HG03175 (cell line): ENCODE data around the gene ZBTB2.
A peak's percentile ranks its signal among the peaks of the same experiment; 100 is the strongest.

ENCODE experiments used
- ATAC-seq: cut with Tn5 transposase; IDR thresholded peaks from one replicate; pipeline ENCODE4 v1.9.1; 2021; ENCODE audit warnings: mild to moderate bottlenecking, moderate library complexity; ENCODE audit not compliant: unreplicated experiment

The ZBTB2 gene, protein sequence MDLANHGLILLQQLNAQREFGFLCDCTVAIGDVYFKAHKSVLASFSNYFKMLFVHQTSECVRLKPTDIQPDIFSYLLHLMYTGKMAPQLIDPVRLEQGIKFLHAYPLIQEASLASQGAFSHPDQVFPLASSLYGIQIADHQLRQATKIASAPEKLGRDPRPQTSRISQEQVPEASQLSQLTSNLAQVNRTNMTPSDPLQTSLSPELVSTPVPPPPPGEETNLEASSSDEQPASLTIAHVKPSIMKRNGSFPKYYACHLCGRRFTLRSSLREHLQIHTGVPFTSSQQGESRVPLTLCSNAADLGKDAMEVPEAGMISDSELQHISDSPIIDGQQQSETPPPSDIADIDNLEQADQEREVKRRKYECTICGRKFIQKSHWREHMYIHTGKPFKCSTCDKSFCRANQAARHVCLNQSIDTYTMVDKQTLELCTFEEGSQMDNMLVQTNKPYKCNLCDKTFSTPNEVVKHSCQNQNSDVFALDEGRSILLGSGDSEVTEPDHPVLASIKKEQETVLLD

DNA sequence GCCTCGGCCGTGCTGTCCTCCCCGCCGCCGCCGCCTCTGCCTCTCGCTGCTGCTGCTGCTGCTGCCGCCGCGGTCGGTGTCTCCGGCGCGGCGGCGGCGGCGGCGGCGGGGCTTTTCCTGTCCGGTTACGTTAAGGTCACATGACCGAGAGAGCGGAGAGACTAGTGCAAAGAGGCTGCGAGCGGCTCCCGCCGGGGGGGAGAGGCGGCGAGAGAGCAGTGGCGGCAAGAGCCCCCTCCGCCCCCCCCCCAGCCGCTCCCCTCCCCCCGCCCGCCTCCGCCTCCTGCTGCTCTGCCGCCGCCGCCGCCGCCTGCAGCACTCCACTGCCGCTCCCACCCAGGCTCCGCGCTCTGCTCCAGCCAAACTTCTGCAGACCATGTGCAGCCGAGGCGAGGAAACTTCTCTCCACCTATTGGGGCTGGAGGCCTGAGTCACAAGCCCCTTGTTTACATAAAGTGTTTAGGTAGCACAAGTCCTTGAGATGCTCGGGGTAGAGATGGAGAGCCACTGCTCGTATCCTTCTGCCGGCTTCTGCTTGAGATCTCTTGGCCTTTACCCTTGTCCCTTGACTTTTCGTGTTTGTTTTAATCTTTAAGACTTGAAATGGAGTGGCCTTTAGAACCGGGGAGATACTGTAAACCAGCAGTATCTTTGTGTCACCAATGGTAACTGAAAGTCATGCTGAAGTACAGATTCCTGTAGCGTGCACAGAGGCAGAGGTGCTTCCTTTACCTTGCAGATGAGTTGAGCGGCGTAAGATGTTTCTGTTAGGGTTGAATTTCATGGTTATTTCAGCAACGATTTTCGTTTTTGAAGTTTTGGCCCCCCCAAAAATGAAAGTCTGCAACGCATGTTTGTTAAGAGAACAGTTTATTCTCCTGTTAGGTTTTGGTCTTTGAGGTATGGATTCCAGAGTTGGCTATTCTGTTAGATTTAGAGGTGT, at the start of gene ZBTB2:
ZBTB2 (minus strand) TSS at position 89 of the 943 bp plus-strand sequence. CDS start 17,922 bp downstream, outside the sequence.
- peak; percentile 16 for ATAC-seq

DNA sequence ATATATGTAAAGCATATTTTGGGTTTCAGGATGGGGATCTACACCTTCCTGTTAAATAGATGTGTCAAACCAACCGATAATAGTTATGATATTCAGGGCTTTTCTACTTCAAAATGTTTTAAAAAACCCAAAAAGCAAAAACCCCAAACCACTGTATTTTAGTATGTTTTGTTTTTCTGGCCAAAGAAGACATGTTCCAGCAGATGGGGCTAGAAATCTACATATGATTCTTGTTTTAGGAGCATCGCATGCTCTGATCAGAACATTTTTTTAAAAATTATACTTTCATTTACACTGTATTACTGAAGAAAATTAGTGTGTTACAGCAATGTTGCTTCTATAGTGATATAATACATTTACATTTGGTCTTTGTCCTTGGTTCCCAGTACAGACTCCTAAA, 49.6 kb upstream of the ZBTB2 start:
- no peak for ATAC-seq

DNA sequence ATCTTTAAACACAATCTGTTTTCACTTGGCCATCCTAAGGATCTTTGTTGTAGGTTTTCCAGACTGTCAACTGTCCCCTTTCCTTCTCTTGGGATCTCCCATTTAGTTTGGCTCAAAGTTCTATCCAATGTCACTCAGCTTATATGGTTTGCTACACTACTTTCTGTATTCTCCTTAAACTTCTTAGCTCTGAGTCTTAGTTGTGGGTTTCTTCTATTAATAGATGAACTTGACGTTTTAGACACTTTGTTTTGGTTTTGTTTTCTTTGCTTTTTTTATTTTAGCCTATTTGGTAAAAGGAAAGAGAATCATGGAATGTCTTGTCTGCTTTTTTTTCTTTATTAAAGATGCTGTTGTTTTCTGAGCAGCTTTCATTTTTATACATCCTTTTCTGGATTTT, 49.1 kb upstream of the ZBTB2 start:
- ATAC-seq = peak; percentile 67

DNA sequence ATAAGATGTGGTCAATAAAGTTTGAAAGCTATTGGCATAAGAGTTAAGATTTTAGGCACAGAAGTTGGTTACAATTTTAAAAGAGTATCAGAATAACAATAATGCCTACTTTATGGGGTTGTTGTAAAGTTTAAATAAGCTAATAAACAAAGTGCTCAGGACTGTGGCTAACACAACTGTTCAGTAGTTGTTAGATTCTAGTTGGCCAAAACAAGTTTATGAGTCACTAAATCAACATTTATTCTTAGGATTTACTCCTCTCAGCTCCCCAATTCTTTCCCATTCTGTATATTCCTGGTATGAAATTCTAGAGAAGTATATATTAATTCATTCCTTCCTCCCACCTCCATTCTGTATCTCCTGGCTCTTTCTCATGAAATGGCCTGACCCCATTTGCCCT, 46.0 kb upstream of the ZBTB2 start:
- ATAC-seq = no peak

DNA sequence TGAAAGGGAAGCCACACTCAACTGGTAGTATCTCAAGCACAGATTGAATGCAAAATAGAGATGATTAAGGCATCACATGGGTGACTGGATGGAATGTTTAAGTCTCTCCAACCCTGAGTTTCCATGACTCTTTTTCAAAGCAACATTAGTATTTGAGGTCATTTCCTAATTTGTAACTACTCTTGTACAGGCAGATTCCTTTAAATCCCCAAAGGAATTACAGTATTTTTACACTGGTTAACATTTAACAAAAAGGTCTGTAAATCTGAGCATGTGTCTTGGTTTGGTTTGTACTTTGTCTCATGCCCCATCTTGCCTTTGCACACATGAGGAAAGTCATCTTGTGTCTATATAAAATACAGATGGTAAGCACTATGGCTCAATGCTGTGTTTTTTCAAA, 45.4 kb upstream of the ZBTB2 start:
- ATAC-seq = no peak

DNA sequence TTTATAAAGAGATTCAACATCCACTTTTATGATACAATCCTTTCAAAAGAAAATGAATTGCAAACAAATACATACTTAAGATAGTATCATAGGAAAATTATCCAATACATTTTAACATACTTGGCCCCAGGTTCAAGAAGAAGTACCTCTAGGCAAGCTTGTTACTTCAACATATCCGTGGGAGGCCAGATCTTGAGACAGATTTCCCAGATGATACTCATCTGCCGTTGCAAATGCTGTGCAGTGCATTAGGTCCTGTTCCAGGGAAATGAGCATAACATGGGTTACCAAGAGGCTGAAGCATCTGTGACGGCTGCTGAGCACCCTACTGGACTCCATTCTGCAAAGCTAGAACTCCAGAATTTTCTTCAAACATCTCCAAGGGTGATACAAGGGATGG, 44.9 kb upstream of the ZBTB2 start:
- ATAC-seq = no peak

DNA sequence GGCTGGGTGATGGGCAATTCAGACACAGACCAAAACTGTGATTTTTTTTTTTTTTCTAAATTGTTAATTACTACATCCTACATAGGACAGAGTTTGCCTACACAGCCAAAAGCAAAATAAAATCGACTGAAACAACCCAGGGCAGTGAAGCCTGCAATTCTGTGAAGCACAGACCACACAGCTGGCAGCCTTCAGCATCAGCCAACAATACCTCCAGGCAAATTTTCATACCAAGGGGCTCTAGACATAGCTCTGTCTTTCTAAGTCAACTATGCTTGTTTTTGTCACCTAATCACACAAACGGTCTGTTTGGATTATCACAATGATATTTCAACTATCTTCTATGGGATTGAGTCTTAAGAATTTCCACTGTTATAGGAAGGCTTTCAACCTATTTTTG, 43.0 kb upstream of the ZBTB2 start:
- ATAC-seq = no peak

DNA sequence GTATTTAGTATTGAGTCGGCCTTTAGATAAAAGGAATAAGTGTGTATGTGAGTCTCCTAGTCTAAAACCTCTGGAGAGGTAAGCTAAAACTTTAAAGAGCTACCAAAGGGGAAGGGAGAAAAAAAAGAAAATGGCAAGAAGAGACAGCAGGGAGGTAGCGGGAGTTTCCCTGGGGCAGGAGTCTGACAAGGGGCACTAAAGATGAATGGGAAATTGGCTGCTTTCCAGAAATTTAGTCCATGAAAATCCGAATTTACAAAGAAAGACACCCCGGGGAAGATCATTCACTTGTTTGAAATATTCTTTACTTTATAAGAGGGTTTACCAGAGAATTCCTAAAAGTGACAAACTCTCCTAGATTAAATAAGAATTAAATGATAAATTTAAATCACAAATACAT, 41.3 kb upstream of the ZBTB2 start:
- ATAC-seq = no peak

DNA sequence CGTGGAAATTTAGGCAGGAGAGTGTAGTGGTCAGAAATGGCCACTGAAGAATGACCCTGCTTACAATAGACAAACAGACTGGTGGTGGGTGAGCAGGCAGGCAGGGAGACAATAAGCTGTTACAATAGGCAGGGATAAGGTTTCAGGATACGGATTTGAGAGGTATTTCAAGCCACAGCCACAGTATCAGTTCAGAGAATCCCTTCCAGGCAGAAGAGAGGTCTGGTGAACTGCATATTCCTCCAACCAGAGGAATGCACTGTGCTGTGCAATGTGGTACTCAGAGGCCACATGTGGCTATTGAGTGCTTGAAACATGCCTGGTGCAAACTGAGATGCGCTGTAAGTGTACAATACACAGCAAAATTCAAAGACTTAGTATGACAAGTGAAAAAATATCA, 40.0 kb upstream of the ZBTB2 start:
- ATAC-seq = no peak

DNA sequence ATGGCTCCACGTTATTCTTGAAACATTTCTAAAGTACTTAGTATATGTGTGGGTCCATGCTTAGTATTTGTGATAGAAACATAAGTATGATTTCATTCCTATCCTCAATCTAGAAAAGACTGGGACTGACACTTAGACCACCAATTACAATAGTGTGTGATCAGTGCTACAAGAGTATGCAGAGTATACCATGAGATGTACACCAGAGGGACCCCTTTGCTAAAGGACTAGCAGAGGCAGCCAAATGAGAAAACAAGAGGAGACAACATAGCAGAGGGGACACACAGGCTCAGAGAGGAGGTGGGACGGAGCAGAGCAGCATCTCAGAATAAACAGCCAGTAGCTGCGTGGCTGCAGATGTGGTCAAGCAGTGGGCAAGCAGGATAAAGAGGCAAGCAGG, 39.5 kb upstream of the ZBTB2 start:
- ATAC-seq = no peak

DNA sequence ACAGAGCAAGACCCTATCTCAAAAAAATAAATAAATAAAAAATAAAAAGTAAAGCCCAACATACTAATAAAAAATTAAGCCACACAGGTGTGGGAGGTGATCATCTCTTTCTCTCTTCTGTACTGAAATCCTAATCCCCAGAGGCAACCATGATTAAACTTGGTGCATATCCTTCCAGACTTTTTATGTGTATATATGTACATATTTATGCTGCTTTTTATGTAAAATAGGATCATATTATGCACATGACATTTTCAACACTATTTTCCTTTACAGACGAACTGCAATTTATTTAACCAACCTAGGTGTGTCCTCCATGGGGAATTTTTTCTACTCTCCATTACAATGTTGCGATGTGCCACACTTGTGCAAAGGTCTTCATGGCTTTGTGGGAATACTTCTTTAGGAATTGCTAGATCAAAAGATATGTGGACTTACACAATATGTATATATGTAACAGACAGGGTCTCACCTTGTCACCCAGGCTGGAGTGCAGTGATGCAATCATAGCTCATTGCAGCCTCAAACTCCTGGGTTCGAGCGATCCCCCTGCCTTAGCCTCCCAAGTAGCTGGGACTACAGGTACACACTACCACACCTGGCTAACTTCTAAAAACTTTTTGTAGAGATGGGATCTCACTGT, 36.9 kb upstream of the ZBTB2 start:
- no peak for ATAC-seq

DNA sequence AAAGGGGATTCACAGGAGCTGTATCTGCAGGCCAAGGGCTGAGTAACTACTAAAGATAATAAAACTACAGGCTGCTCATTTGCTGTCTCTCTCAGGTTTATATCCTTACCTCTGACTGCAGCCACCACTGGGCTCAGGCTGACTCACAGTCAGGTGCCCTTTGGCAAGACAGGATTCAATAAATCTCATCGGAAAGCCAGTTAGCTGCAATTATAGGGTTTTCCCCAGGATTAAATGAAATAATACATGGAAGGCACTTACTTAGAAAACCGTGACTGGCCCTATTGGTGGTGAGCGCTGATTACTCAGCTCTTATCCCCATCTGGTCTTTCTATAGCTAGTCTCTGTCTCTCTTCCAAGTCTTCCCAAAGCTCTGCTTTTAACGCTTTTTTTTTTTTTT, 34.2 kb upstream of the ZBTB2 start:
- no peak for ATAC-seq

DNA sequence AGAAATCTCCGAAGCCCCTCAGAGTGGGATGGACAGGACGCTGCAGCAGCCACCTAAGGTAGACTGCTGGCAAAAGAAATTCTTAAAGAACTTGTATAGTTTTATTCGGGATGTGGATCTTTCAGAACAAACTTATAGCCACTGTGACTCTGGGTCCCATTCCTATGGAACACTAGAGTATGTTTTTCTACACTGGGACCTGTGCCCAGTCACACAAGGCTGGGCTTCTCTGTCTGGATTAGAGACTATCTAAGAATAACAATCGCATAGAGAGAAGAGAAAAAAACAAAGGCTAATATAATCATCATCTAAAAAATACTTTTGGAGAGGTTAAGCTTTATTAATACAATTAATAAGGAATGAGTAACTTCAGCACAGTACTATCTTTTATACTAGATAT, 31.6 kb upstream of the ZBTB2 start:
- no peak for ATAC-seq

DNA sequence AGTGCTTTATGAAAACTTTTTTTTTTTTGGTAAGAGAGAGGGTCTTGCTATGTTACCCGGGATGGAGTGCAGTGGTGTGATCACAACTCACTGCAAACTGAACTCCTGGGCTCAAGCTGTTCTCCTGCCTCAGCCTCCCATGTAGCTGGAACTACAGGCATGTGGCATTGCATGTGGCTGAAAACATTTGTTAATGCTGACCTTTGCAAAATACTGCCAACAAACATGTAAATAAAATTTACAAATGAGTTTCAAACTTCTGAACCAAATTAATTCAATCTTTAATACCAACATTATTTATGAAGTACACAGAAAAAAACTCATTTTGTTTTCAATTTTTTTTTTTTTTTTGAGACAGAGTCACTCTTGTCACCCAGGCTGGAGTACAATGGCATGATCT, 26.1 kb upstream of the ZBTB2 start:
- ATAC-seq = no peak

DNA sequence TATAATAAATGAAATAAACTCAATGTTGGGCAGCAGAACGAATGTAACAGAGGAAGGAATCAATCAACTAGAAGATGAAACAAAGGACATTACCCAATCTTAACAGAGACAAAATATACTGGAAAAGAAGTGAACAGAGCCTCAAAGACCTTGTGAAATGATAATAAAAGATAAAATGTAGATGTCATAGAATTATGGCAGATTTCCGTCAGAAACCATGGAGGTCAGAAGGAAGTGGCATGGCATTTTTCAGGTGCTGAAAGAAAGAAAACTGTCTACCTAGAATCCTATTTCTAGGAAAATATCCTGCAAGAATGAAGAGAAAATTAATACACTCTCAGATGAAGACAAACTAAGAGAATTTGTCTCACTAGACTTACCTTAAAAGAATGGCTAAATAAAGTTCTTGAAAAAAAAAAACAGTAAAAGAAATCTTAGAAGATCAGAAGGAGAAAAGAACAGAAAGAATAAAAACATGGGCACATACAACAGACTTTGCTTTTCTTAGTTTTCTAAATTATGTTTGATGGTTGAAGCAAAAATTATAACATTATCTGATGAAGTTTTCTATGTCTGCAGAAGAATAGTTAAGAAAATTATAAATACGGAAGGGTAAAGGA, 23.4 kb upstream of the ZBTB2 start:
- ATAC-seq = no peak

DNA sequence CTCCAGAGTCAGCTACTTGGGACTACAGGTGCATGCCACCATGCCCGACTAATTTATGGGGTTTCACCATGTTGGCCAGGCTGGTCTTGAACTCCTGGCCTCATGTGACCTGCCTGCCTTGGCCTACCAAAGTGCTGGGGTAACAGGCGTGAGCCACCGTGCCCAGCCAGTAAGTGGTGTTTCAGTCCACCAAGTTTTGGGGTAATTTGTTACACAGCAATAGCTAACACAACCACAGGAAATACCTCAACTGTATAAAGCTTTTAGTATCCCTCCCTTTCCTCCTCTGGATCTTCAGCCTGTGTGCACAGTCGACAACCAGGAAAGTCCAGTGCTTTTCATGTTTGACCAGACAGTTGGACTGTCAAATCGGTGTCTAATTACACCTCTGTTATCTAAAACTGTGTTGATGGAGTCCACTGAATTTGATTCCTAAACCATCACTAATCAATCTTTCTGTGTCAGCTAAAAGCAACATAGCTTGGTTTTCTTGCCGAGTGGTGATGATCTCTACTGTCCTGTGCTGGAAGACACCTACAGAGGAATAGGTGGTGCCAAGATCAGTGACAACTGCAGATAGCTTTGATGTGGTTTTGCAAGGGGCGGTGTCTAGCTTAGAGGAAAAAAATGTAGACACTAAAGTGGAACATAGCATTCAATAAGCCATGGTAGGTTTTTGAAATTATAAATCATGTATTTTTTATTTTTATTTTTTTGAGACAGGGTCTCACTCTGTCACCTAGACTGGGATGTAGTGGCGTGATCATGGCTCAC, 22.2 kb upstream of the ZBTB2 start:
- no peak for ATAC-seq

DNA sequence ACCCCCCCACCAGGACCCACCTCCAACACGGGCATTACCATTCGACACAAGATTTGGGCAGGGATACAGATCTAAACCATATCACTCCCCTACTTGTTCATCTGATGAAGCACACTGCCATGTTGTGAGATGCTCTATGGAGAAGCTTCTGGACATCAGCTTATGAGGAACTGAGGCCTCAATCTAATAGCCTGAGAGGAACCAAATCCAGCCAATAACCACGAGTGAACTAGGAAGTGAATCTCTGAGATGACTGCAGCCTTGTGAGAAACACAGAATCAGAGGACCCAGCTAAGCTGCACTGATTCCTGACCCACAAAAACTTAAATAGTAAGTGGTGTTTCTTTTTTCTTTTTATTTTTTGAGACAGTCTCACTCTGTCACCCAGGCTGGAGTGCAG, 21.6 kb upstream of the ZBTB2 start:
- ATAC-seq = no peak

DNA sequence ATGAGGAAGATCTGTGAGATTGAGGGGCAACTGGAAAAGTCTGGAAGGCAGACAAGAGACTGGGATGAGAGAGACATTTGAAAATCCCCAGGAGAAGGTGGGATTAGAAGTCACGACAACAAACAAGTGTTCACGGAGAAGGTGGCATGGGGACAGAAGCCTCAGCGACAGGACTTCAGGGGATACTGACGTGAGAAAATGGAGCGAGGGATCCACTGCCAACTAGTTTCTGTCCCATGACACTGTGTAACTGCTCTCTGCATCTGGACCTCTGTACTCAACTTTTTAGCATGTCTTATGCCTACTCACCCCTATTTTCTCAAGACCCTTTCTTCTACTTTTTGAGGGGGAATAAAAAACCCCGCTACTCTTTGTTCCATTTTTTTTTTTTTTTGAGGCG, 18.3 kb upstream of the ZBTB2 start:
- ATAC-seq = no peak

DNA sequence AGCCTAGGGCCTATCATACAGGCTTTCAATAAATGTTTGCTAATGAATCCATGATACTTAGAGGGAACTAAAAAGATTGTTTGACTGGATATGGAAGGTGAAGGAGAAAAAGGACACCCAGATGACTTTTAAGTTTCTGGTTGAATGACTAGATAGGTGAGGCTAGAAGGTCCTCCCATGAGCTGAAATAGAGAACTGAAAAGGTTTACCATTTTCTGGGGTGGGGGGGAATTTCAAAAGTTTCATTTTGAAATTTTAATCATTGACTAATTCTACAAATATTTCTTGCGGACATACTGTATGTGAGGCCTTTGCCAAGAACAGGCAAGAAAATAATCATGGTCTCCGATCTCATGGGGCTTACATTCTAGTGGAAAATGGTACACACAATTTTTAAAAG, 17.9 kb upstream of the ZBTB2 start:
- ATAC-seq = peak; percentile 87

DNA sequence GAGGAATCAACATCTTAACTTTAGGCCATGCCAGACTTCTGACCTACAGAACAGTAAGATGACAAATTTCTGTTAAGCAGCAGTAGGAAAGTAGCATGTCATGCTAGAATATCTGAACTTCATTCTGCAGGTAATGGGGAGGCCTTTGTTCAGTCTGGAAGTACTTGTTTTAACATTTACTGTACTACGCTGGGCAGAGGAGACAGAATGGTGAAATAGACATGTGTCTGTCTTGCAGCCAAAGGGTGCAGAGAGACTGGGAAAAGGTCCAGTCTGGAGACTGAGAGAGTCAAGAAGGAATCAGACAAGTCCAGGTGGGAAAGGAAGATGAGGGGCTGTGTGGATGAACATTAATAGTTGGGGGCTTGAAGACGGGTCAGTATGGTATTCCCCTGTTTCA, 17.5 kb upstream of the ZBTB2 start:
- peak; percentile 13 for ATAC-seq
